ENCODE data around the gene HRAS.
A peak's percentile ranks its signal among the peaks of the same experiment; 100 is the strongest.

HRAS gene

DNA sequence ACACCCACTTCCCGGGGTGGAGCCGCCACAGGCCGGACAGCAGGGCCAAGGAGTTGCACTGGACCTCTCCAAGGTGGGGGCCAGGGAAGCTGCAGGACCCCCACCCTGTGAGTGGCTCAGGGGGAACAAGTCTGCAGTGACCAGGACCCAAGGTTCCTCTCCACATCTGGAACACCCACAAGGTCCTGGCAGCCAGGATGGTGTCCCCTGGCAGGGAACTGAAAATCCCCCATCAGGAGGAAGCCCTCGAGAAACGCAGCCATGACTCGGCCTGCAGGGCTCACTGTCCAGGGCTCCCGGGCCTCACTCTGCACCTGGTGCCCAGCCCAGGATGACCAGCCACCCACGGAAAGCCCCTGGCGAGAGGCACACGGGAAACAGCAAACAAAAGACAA lies 39.8 kb downstream of the HRAS start:
- Mint-ChIP-seq H3K27ac (peak overlapping the region; percentile 98), H3K4me3 (no peak overlapping the region), H3K27me3 (ENCODE audit: low read depth, poor library complexity) (peaks cover 3% of the 10 kb centered on the region), H3K4me1 (peaks cover 17% of the 10 kb centered on the region), H3K36me3 (ENCODE audit: low read depth) (peaks cover 56% of the 10 kb centered on the region), H3K9me3 (peaks cover 15% of the 10 kb centered on the region)
- no peak for DNase-seq
- TF ChIP-seq, protein P1, sequence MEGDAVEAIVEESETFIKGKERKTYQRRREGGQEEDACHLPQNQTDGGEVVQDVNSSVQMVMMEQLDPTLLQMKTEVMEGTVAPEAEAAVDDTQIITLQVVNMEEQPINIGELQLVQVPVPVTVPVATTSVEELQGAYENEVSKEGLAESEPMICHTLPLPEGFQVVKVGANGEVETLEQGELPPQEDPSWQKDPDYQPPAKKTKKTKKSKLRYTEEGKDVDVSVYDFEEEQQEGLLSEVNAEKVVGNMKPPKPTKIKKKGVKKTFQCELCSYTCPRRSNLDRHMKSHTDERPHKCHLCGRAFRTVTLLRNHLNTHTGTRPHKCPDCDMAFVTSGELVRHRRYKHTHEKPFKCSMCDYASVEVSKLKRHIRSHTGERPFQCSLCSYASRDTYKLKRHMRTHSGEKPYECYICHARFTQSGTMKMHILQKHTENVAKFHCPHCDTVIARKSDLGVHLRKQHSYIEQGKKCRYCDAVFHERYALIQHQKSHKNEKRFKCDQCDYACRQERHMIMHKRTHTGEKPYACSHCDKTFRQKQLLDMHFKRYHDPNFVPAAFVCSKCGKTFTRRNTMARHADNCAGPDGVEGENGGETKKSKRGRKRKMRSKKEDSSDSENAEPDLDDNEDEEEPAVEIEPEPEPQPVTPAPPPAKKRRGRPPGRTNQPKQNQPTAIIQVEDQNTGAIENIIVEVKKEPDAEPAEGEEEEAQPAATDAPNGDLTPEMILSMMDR (IDR thresholded peaks at IDR 0.05), result no peak

GRCh38 chr11:494761-495536 lies 40.4 kb downstream of the HRAS start:
- Mint-ChIP-seq H3K27ac (peak overlapping the region; percentile 98), H3K36me3 (ENCODE audit: low read depth) (peaks cover 56% of the 10 kb centered on the region), H3K27me3 (ENCODE audit: low read depth, poor library complexity) (peaks cover 3% of the 10 kb centered on the region)

DNA sequence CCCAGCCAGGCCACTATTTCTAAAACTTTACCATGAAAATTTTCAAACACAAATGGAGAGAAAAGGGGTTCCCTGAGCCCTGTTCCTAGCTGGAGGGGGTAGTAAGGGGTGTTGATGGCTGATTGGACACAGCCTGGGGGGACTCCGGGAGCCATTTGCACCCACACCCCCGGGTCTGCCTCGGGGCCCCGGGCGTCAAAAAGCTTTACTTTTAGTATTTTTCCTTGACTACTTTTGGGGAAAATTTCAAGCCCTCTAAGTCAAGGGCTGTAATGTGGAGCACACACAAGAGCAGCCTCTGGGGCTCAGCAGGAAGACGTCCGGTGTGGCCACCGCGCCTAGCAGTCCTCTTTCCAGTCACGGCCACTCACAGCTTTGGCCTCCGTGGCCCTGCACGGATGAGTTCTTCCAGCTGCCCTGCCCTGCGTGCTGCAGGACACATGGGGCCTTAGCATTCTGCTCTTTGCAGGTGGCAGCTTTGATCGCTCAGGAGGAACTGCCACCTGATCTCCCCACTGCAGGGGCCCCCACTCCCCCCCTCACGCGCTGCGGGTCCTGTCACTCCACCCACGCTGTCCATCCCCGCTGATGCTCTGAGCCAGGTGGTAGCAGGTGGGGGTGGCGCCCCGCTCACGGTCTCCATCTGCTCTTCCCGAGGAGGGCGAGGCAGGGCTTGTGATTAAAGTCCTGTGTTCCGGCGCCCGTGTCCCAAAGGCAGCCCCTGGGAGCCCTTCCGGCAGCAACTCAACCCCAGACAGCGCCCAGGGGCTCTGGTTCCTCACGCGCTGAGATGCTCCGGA lies 42.7 kb downstream of the HRAS start:
- peaks cover 2% of the 10 kb centered on the region for H3K27me3 Mint-ChIP-seq (ENCODE audit: low read depth, poor library complexity)
- TF ChIP-seq, protein P1 (IDR thresholded peaks at IDR 0.05), result no peak
- H3K9me3 Mint-ChIP-seq, result peaks cover 13% of the 10 kb centered on the region
- peaks cover 41% of the 10 kb centered on the region for H3K36me3 Mint-ChIP-seq (ENCODE audit: low read depth)
- peak overlapping the region; percentile 84 for H3K27ac Mint-ChIP-seq
- DNase-seq, result no peak
- H3K4me3 Mint-ChIP-seq, result no peak overlapping the region
- H3K4me1 Mint-ChIP-seq, result peaks cover 16% of the 10 kb centered on the region

More at GRCh38 chr11:494761-495536, 40.4 kb downstream of the HRAS start:
- no peak overlapping the region for H3K4me3 Mint-ChIP-seq
- peaks cover 17% of the 10 kb centered on the region for H3K4me1 Mint-ChIP-seq
- H3K9me3 Mint-ChIP-seq, result peaks cover 15% of the 10 kb centered on the region
- no peak for DNase-seq
- TF ChIP-seq, protein P1 (IDR thresholded peaks at IDR 0.05), result no peak

DNA sequence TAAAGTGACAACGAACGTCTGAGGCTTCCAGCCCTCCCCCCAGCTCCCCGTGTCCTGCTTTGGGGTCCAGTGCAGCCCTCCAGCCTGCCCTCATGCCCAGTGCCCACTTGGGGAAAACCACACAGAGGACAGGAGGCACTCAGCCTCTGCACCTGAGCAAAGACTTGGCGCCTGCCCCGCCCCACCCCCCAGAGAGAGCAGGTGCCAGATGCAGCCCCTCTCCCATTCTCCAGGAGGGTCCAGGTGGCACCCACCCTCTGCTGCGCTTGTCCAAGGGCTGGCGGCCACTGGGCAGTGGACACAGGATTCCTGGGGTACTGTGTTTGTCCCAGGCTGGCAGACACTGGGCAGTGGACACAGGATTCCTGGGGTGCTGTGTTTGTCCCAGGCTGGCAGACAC lies 44.0 kb downstream of the HRAS start:
- Mint-ChIP-seq H3K4me1 (peaks cover 8% of the 10 kb centered on the region), H3K9me3 (peaks cover 4% of the 10 kb centered on the region), H3K4me3 (no peak overlapping the region)

GRCh38 chr11:490930-491260 lies 44.5 kb downstream of the HRAS start:
- Mint-ChIP-seq H3K36me3 (ENCODE audit: low read depth) (peaks cover 27% of the 10 kb centered on the region), H3K27ac (no peak overlapping the region), H3K27me3 (ENCODE audit: low read depth, poor library complexity) (no peaks in the 10 kb centered on the region), H3K4me1 (peaks cover 7% of the 10 kb centered on the region), H3K9me3 (peaks cover 2% of the 10 kb centered on the region), H3K4me3 (no peak overlapping the region)
- TF ChIP-seq, protein P1 (IDR thresholded peaks at IDR 0.05), result no peak
- DNase-seq, result no peak

More for the DNA sequence above, 44.0 kb downstream of the HRAS start:
- Mint-ChIP-seq H3K27me3 (ENCODE audit: low read depth, poor library complexity) (no peaks in the 10 kb centered on the region), H3K27ac (no peak overlapping the region), H3K36me3 (ENCODE audit: low read depth) (peaks cover 32% of the 10 kb centered on the region)
- no peak for DNase-seq
- TF ChIP-seq, protein P1 (IDR thresholded peaks at IDR 0.05), result no peak

Measured in nephron progenitor cell (in vitro differentiated cells).